GM19238 (cell line): Measurements from ENCODE around the gene RAPGEF2.

Experiments used
- DNase-seq: peaks from one replicate; pipeline ENCODE4 v3.0.0; 2011; ENCODE audit warnings: low spot score; ENCODE audit not compliant: insufficient read length

Gene RAPGEF2

DNA sequence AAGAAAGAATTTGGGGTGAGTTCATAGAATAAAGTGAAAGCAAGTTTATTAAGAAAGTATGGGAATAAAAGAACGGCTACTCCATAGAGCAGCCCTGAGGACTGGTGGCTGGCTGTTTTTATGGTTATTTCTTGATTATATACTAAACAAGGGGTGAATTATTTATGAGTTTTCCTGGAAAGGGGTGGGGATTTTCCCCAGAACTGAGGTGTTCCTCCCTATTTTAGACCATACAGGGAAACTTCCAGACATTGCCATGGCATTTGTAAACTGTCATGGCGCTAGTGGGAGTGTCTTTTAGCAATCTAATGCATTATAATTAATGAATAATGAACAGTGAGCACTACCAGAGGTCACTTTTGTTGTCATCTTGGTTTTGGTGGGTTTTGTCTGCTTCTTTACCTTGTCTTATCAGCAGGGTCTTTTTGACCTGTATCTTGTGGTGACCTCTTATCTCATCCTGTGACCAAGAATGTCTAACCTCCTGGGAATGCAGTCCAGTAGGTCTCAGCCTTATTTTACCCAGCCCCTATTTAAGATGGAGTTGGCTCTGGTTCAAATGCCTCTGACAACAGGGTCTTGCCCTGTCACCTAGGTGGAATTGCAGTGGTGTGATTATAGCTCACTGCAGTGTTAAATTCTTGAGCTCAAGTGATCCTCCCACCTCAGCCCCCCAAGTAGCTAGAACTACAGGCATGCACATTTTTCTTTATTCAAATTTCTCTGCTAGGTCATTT is 27.1 kb downstream of the RAPGEF2 start:
- no peak for DNase-seq

DNA sequence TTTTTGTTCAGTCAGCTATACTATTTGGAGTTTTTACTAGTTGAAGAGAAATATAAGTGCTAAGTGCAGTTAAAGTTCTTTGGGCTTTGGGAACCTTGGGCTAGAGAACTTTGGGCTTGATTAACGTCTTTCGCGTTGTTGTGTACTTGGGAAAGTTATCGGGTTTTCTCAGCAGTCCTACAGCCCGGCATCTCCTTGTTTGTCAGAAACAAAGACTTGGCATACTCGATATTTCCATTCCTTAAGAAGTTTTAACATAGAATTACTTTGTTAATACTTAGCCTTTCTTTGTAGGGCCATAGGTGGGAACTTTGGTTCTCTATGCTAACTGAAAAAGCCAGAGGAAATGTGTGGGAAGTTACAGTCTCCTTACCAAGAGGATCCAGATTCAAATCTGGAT is 28.7 kb downstream of the RAPGEF2 start:
- no peak for DNase-seq

DNA sequence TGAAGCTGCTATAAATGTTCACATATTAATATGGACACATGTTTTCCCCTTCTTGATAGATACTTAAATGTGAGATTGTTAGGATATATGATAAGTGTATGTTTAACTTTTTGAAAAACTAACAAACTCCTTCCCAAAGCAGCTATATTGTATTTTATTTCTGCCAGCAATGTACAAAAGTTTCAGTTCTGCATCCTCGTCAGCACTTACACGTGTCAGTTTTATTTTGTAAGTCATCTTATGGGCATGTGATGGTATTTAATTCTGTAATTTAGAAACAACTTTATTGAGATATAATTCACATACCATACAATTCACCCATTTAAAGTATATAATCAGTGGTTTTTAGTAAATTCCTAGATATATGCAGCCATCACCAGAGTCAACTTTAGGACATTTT is 31.6 kb downstream of the RAPGEF2 start:
- DNase-seq: no peak

DNA sequence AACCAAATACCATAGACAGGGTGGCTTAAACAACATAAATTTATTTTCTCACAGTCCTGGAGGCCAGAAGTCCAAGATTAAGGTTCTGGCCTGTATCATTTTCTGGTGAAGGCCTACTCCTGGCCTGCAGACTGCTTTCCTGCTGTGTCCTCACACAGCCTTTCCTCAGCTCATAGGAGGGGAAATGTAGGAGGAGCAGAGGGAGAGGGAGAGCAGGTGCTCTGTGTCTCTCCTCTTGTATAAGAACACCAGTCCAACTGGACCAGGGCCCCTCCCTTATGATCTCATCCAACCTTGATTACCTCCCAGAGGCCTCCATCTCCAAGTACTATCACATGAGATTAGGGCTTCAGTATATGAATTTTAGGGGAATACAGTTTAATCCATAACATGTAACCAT is 34.3 kb downstream of the RAPGEF2 start:
- no peak for DNase-seq

DNA sequence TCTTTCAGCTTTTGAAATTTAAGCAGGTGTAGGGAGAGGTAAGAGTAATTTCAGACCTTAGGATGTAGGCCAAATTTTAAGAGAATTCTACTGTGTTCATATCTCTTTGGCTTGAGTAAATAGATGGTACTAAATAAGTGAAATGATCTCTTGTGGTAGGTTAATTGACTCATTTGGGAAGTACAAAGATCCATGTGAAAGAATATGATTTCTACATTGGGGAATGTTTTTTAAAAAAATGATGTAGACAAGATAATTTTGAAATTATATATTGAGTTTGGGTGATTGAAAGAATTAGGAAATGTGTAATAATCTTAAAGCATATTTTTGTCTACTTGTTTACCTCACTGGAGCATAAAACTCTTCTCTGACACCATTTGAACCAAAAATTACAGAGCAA is 35.6 kb downstream of the RAPGEF2 start:
- DNase-seq: no peak

DNA sequence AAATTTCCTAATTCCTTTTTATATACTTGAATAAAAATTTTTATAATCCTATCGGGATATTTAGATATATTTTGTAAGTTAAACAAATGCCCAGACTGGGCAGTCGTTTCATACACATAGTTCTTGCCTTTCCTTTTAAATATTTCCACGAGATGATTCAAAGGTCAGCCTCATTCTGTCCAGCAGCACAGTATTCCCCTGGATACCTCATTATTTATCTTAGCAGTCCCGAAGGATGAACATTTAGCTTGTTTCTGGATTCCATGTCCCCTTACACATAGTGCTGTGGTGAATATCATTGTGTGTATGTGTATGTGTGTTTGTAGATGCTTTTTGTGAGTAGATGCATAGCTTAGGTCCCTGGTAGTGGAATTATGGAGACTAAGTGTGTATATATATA is 38.3 kb downstream of the RAPGEF2 start:
- DNase-seq: no peak

DNA sequence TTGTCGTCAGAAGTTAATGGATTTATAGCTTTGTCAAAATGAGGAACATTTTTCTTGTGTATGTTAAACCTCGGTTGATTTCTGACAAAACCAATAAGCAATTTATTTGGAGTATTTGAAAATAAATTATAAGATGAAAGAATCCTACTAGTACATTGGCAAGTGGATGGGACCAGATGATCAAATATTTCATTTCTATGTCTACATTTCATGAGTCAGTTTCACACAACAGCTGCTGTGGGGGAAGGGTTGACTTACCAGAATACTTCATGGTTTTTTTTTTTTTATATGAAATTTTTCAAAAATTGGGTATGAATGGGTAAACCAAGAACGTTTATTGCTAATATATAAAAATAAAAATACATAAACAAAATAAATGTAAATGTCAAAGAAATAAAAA is 39.4 kb downstream of the RAPGEF2 start:
- DNase-seq: no peak

DNA sequence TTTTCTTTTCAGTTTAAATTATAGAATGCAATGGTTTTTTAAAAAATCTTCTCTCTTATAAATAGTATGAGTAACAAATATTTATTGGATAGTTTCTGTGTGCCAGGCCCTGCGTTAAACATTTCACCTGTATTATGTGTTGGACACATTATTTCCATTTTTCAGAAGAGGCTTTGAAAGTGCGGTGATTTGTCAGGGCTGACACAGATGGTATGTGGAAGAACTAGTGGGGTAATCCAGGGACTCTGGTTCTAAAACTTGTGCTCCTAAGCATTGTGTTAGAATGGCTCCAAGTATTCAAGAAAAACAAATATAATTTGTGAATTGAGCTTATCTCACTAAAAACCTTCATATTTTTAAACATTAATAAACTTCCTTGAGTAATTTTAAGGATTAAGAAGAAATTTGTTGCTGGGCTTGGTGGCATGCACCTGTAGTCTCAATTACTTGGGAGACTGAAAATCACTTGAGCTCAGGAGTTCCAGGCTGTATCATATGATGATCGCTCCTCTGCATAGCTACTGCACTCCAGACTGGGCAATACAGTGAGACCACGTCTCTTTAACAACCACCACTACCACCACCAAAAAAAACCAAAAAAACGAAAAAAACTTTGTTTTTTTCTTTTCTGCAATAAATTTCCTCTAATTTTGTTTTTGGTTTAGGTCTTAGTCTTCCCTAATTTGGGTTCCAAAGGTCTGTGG is 40.0 kb downstream of the RAPGEF2 start:
- no peak for DNase-seq

DNA sequence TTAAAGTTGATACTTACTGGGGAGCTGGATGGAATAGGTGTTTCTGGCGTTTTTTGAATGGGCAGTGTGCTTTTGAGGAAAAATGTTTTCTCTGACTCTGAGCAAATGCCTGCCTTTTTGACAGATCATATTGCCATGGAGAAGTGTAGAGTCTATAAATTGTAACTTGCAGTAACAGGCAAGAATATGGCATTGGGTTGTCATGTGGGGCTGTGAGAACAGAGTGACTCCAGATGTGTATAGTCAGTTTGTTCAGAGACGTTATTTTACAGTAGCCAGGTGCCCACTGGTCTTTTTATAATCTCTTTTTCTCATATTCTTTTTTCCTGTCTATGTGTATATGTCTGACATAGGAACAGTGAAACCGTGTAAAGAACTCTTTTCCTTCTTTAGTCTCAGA is 40.8 kb downstream of the RAPGEF2 start:
- no peak for DNase-seq

DNA sequence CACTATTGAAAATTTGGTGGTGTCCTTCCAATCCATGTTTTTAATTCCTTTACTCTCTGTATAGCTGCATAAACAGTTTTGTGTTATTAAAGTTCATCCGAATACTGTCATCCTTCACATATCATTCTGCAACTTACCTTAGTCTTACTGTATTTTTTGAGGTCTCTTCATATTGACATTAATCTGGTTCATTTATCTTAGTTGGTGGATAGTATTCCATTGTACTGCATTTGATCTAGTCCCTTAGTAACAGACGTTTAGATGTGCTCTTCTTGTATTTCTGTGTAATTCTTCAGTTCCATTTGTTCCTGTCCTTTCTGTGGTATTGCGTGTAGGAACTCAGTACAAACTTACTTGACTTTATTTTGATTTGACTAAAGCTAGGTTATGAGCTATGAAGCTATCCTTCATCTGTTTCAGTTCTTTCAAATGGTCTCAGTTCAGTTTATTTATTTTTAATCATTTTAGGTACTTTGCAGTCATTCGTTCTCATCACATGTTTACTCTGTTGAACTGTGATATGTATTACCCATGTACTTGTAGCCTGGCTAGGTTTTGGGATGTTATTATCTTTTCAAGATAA is 41.3 kb downstream of the RAPGEF2 start:
- DNase-seq: no peak

DNA sequence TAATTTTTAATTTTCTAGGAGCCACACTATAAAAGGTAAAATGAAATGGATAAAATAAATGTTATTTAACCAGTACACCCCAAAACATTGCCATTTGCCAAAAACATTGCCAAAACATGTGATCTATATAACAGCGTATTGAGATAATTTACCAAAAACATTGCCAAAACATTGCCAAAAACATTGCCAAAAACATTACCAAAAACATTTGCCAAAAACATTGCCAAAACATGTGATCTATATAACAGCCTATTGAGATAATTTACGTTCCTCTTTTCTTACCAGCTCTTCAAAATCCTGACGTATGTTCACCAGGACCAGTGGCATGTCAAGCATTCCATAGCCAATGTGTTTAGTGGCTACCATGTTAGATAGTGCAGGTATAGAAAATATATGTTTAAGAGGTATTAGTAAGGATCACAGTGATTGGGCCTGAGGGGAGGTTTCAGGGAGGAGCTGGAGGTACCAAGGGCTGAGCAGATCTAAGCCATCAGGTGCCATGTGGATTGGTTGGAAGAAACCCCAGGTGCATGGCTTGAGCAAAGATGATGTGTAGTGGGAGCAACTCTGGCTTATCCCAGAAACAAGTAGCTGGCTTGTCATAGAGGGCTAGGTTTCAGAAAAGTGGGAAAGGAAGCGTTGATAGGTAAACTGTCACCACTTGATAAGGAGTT is 42.6 kb downstream of the RAPGEF2 start:
- no peak for DNase-seq

DNA sequence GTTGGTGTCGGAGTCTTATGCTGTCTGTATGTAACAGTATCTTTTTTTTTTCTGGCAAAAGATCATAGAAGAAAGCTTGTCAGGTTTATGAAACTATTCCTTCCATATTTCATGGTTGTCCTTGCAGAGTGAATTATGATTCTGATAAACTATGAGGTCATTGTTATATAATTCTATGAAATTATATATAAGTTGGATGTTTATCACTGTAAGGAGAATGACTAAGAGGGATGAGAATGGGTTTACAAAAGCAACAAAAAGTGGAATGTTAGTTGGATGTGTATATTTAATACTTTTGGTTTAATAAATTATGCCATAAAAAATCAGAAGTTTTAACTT is 43.1 kb downstream of the RAPGEF2 start:
- DNase-seq: no peak

DNA sequence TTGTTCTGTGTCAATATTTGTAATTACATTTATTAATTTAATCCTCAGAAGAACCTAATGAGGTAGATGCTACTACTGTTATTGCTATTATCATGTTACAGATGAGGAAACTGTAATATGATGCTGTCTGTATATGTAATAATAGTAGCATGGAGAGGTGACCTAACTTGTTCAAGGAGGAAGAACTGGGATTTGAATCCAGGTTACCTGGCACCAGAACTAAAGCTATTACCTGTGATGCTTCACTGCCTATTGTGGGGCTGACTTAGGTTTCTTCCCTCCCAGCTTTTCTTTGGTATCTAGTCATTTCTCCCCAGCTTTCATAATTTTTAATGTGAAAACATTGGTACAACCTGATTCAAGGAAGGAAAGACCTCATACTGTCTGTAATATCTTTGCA is 43.6 kb downstream of the RAPGEF2 start:
- no peak for DNase-seq

DNA sequence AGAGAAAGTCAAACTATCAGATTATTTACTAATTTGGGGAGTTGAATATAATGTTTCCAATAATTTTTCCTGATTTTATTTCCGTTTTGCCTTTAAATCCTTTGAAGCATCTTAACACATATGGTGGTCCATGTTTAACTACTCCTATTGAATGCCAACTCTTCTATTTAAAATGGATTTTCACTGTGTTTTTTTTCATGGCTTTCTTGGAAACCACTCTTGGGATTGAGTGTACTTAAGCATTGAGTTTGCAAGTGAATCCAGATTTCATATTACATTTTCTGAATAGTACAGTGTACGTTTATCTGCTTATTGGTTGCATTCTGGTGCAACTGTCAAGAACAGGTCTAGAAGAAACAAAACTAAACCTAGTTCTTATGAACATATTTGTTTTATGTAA is 45.6 kb downstream of the RAPGEF2 start:
- no peak for DNase-seq

DNA sequence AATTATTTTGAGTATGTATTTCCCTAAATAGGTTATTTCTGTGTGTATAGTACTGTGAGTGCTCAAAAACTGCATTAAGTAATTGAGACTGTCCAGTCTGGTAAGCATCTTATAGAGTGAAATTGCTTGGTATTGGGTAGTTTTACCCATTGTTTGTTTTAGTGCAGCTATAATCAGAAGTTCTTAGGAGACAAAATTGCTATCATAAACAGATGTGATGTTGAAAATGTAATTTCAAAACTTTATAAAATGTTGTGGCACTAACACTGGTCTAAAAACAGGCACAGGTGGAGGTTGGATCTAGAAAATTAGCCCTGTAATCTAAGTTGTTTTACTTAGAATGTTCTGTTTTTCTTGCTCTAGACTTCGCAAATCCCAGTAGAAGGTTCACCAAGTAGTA is 46.8 kb downstream of the RAPGEF2 start:
- no peak for DNase-seq

DNA sequence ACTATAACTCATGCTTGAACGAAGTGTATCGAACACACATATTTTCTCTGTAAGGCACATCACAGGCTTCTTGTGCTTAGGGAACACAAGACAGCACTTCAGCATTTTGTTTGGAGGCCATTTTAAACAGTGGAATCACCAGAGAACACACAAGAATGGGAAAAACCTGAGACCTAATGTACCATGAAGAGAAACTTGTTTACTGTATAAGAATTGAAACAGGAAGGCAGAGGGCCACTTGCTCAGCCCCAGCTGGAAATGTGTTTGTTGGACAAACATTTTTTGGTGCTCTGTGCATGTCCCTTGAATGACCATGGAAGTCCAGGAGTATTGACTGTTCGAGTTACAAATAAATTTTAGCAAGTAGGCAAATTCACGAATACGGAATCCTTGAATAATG is 47.5 kb downstream of the RAPGEF2 start:
- DNase-seq: no peak

DNA sequence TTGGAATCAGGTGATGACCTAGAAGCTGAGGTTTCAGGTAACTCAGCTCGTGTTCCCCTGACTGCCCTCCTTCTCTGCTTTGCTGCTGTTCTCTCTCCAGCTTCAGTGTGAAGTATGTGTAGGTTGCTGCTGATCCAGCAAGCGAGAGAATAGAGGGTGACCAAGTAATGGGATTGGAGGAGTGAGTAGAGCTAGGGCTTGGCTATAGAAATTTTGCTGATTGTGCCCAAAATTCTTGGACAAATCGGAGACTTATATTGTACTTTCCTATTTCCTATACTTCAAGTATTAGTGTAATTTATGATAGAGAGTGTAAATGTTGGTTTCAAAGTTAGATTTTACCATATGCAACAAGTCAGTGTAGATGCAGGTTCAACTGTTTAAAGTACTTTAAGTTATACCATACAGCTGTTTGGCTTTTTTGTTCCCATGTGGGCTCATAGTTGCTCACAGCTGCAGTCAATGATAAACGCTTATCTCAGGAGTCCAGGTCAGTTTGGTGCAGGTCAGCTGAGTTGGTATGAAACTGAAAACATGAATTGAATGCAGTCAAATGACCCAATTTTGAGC is 48.0 kb downstream of the RAPGEF2 start:
- no peak for DNase-seq

DNA sequence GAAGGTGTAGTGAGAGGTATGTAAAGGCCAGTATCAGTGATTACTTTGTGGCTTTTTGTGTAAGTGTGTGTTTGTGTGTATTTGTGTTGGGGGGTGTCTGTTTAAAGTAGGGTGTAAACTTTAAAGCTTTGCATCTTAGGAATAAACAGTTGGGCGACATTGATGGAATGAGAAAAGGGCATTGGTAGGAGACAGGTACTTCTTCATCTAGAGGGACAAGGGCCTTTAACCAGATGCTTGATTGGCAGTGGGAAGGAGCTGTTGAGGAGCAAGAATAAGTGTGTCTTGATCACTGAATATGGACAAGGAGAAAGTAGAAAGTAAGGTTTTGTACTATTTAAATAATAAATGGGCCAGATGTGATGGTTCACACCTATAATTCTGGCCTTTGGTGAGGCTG is 48.8 kb downstream of the RAPGEF2 start:
- DNase-seq: no peak

DNA sequence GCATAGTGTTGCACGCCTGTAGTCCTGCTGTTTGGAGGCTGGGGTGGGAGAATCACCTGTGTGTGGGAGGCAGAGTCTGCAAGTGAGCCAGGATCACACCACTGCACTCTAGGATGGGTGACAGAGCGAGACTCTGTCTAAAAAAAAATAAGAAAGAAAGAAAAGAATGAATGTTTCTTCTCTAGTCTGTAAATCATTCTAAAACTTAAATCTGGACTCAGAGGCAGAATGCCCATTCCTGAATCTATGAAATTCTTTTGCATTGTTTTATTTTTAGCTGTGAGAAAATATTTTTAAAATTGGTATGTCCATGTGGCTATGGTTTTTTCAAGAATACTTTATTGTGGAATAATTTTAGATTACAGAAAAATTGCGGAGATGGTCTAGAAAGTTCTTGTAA is 49.3 kb downstream of the RAPGEF2 start:
- DNase-seq: no peak

DNA sequence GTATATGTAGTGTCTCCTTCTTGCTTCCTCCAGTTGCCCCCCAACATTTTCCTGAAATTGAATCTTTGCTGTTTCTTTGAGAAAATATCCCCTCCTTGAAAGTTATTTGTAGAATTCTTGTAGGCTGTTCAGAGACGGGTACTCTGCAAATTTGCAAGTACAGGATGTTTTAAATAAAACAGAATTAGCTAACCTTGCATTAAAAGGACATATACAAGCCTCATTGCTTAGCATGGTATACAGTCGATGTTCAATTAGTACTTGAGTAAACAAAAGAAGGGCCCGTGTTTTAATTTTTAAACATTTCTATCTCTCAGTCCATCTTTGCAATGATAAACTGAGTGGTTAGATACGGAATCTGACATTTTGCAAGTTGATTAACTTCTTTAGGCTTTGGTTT is 50.8 kb downstream of the RAPGEF2 start:
- no peak for DNase-seq

DNA sequence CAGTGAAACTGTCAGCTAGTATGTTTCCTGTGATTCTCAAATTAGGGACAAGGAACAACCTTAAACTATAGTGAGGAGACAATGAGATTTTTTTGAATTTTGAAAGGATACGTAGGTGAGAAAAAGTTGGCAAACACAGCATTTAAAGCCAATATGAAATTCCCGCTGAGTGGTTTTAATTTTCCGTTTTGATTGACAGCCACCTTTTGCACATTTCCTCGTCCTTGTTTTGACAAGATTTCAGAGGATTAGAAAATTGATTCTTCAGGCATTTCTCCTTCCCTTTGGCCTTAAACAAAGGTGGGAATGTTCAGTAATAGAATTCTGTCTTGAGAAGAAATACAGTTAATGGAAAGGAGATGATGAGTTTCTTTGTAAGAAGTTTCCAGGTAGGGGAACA is 52.2 kb downstream of the RAPGEF2 start:
- DNase-seq: no peak

DNA sequence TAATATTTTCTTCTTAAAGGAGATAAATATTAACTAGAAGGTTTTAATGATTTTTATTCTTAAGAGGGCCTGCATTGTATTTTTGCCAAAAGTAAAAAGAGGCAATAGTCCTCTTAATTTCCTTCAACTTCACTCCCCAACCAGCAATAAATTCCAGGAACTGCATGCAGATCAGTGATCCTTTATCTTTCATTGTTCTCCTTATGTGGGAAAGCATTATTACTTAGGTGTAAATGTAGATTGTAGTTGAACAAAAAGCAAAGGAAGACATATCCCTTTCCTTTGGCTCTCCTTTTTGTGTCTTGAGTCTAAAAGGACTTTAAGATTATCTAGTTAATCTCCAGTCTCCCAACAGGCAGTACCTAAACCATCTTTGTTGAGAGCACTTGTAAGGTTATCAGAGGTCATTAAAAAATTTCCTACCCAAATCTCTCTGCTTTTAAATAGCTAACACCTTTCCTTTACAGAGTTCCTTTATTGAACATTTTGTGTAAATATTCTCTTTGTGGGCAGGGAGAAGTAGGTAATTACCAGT is 55.3 kb downstream of the RAPGEF2 start:
- DNase-seq: no peak
